NCI-H526 (cell line): ENCODE measurements around the gene RANBP1.
A peak's percentile ranks its signal among the peaks of the same experiment; 100 is the strongest.

Experiments used
- DNase-seq, 2 experiments: peaks; one replicate each; lab custom pipeline; 2025; lab: John Stamatoyannopoulos, UW

Gene RANBP1

DNA sequence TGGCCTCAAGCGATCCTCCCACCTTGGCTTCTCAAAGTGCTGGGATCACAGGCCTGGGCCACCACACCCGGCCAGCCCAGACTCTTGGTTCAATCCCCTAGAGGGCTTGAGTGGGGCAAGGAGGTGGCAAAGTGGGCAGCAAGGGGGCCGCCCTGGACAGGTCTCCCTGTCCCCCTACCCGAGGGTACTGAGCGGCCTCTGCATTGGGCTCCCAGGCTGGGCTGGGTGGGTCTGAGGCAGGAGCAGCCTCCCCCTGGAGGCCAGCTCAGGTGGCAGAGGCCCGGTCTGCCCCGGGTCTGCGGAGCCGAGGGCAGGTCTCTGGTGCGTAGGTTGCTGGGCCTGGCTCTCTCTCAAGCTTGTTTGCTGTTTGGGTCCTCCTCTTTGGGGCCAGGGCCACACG is 57.3 kb downstream of the RANBP1 start:
- no peak for DNase-seq

DNA sequence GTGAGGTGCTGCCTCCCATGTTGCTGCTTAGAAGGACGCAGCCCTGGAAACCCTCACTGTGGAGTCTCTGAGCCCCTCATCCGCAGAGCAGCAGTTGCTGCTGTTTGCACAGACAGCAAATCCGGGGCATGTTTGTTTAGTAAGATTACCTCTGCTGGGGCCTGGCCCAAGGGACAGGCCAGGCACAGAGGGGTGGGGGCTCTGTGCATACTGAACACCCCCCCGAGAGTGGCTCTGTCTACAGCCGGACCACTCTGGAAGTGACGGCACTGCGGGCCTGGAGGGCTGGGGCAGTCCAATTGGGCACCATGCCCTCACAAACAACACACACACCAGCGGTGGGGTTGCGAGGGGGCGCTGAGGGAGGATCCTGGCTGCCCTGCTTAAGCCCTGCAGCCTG is 57.9 kb downstream of the RANBP1 start:
- peak in 1 of 2 experiments; percentile 32 for DNase-seq

GRCh38 chr22:20174785-20175596 is 59.1 kb downstream of the RANBP1 start:
- peak in 1 of 2 experiments; percentile 22 for DNase-seq

DNA sequence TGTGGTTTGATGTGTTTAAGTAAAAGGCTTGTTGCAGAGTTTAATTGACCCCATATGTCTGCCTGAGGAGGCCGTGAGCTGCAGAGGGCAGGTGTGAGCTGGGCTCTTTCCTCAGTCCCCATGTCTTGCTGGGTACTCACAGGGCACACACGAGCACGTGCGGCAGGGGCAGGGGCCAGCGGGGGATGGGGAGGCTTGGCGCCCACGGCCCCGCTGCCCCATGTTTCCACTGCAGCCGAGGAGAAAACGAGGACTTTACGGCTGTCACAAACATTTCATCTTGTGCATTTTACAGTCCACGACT is 59.6 kb downstream of the RANBP1 start:
- DNase-seq, result no peak

DNA sequence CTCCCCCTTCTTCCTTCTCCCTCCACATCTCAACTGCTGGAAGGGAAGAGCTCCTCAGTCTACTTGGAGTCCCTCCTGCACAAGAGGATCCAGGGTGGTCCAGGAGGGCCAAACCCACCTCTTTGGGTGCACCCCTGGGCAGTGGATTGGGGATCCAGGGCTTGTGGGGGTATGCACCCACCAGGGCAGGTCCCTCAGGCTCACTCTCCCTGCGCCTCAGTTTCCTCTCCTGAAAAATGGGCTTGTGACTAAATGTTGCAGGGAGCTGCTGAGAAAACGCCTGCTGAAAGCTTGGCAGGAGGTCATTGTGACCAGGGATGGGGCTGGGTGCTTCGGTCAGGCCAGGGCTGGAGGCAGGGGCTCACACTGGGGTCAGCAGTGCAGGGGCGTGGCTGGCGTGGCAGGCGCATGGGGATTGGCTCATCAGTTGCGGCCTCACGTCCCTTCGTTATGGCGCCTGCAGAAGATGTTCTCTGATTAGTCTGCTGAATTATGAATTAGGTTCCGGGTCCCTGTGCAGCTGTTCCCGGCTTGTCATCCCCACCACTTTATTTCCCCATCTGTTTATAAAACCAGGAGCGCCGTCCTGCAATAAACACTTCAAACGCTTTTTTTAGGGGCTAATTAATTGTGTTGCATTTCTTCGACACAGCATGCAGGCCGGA is 60.6 kb downstream of the RANBP1 start:
- no peak for DNase-seq
